ENCODE results near the gene OTOA.
"Not testable (repeated sequence)": the region's sequence is repeated elsewhere in the genome, so short reads cannot be mapped to it uniquely, and the experiment has no call there.

OTOA gene

GRCh38 chr16:21683184-21683583 is 19.4 kb downstream of the OTOA start:
- DNase-seq = no peak

GRCh38 chr16:21684199-21684598 is 20.4 kb downstream of the OTOA start:
- DNase-seq = no peak

GRCh38 chr16:21685034-21685455 is 21.3 kb downstream of the OTOA start:
- DNase-seq = no peak

GRCh38 chr16:21689107-21689506 is 25.3 kb downstream of the OTOA start:
- DNase-seq = no peak

- DNase-seq = not testable (repeated sequence)
Measured at GRCh38 chr16:21690967-21691366, 27.2 kb downstream of the OTOA start.

- DNase-seq = no peak
Measured at GRCh38 chr16:21694609-21695008, 30.8 kb downstream of the OTOA start.

GRCh38 chr16:21697032-21697431 is 33.3 kb downstream of the OTOA start:
- DNase-seq = no peak

GRCh38 chr16:21698169-21699032 is 34.6 kb downstream of the OTOA start:
- DNase-seq = no peak

GRCh38 chr16:21701271-21701670 is 37.5 kb downstream of the OTOA start:
- DNase-seq = no peak

GRCh38 chr16:21702276-21702675 is 38.5 kb downstream of the OTOA start:
- no peak for DNase-seq

GRCh38 chr16:21703156-21703555 is 39.4 kb downstream of the OTOA start:
- no peak for DNase-seq

GRCh38 chr16:21703589-21704174 is 39.9 kb downstream of the OTOA start:
- DNase-seq = no peak

- DNase-seq = no peak
Measured at GRCh38 chr16:21704266-21704665, 40.5 kb downstream of the OTOA start.

GRCh38 chr16:21704733-21705132 is 41.0 kb downstream of the OTOA start:
- DNase-seq = no peak

- DNase-seq = peak in 1 of 2 experiments; percentile 6
Measured at GRCh38 chr16:21708533-21709115, 44.9 kb downstream of the OTOA start.

- no peak for DNase-seq
Measured at GRCh38 chr16:21710938-21711337, 47.2 kb downstream of the OTOA start.

GRCh38 chr16:21713549-21714368 is 50.0 kb downstream of the OTOA start:
- no peak for DNase-seq

GRCh38 chr16:21714369-21714618 is 50.5 kb downstream of the OTOA start:
- DNase-seq = not testable (repeated sequence)

- DNase-seq = no peak
Measured at GRCh38 chr16:21717608-21718007, 53.8 kb downstream of the OTOA start.

GRCh38 chr16:21719283-21719682 is 55.5 kb downstream of the OTOA start:
- no peak for DNase-seq

- no peak for DNase-seq
Measured at GRCh38 chr16:21720533-21720932, 56.8 kb downstream of the OTOA start.

GRCh38 chr16:21722771-21723455 is 59.1 kb downstream of the OTOA start:
- DNase-seq = peak; percentile 27 to 57

GRCh38 chr16:21723532-21723931 is 59.8 kb downstream of the OTOA start:
- no peak for DNase-seq
